Heart left ventricle (tissue), 13 donors: ENCODE measurements around the gene PLA2G4A.

ENCODE experiments used
- POLR2A ChIP-seq, 2 donors: fragments of 450-650 bp; IDR thresholded peaks; one replicate each; pipeline ENCODE4 v1.6.1; 2017; ENCODE audit warnings: antibody characterized with exemption in 2 of 2, mild to moderate bottlenecking in 2 of 2, moderate library complexity in 2 of 2
- TF ChIP-seq, protein P1 (sequence below), 12 donors: fragments of 200-600 bp; sonication (generic) in 4 of 12; IDR thresholded peaks; one replicate each; pipeline versions ENCODE4 v1.5.0 to v1.8.0; 2018 to 2022; ENCODE audit warnings: antibody characterized with exemption in 12 of 12, mild to moderate bottlenecking in 5 of 12
- donor health status: ischemic (EF 13 %, LVEDD 7.1; RV severe dilation, severe dysfunction).
- donor health status: DM: no; HTN: yes; CAD: no.
- donor health status: DM: no; HTN: no; CAD: no.
- donor health status: ischemic (EF 25% LVEDD 6.9; RV normal size, moderate dysfunction).
- donor health status: ischemic (EF 25% LVEDD 5.7; RV mildly dilated, moderate dysfunction).
- donor health status: ischemic (EF 35%, LVEDD 5.7; RV mildly dilated, moderate dysfunction).
- donor health status: nonischemic (EF 11% LVEDD 7.7; RV severe dilation, severe dysfunction).
- donor health status: DM: yes; HTN: yes; CAD: no.
- donor health status: PGD.
- donor health status: ischemic (EF 29% LVEDD 5.4; RV normal size, mild dysfunction).
- donor health status: nonischemic (EF 23%, LVEDD 6.1; RV moderate dilation, normal function).

DNA sequence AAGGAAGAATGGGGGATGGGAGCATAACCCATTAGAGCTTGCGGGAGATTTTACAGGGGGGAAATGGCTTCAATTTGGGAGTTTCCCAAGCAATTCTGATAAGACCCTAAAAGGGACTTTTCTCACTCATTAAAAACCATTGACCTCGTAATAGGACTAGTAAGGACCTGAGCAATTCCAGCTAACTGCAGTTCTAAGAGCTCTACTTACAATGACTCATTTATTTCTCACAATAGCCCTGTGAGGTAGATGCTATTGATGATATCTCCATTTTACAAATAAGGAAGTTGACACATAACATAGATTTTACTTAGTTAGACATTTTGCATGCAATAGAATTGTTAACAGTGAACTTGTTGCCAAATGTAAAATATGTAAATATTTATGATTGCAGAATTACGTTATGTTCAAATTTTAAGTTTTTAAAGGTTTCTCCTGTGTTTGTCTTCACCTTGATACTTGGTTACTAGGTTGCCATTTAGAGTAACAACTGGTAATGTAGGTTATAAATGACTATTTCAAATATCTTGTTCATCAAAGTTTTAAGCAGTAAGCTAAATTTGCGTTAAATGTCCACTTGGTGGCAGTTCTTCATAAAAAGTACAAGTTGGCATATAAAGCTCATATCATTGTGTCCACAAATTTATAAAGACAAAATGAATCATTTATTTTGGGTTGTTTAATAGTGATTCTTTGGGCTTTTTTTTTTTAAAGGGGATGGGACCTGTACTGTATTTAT is 182.0 kb downstream of the PLA2G4A start:
- TF ChIP-seq POLR2A (IDR thresholded peaks at IDR 0.05) = no peak
- TF ChIP-seq, protein P1, sequence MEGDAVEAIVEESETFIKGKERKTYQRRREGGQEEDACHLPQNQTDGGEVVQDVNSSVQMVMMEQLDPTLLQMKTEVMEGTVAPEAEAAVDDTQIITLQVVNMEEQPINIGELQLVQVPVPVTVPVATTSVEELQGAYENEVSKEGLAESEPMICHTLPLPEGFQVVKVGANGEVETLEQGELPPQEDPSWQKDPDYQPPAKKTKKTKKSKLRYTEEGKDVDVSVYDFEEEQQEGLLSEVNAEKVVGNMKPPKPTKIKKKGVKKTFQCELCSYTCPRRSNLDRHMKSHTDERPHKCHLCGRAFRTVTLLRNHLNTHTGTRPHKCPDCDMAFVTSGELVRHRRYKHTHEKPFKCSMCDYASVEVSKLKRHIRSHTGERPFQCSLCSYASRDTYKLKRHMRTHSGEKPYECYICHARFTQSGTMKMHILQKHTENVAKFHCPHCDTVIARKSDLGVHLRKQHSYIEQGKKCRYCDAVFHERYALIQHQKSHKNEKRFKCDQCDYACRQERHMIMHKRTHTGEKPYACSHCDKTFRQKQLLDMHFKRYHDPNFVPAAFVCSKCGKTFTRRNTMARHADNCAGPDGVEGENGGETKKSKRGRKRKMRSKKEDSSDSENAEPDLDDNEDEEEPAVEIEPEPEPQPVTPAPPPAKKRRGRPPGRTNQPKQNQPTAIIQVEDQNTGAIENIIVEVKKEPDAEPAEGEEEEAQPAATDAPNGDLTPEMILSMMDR (IDR thresholded peaks at IDR 0.05) = no peak
